Measurements from ENCODE around the gene SURF4. TPM values are rescaled to one million over a fixed set of nuclear protein-coding genes. Genes with fewer than 3 reads are reported as not detected.

The SURF4 gene
- total and polyA plus RNA-seq, 4 donors = 142 to 386 (median 217) TPM

DNA sequence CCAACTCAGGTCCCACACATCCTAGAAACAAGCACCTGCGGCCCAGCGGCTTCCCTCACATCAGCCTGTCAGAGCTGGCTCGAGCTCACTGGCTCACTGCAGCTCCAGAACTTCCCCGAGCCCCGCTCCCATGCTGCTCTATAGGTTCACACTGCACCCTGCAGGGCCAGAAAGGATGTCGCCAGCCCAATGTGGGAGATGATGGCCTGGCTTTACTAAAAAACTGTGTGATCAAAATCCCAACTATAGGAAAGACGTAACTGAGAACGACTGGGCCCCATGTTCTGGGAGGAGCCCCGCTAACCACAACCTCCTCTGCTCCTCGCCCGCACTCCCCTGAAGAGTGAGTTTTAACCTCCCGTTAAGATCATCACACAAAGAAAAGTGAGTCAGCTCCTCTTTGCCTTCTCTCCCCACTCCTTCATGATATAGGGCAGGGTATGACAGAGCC is 4.6 kb downstream of the SURF4 start:
- no peak for DNase-seq (ENCODE audit: low spot score)
- Histone ChIP-seq H3K4me1 (ENCODE audit: control insufficient read depth in 4 of 4, insufficient read depth in 4 of 4, low read length in 3 of 4) (peaks cover 28 to 75% (median 65%) of the 10 kb centered on the region in 4 donors), H3K9me3 (ENCODE audit: control insufficient read depth in 4 of 4, low read length in 3 of 4) (no peaks in the 10 kb centered on the region), H3K4me3 (ENCODE audit: low read depth in 1 of 3, low read length in 3 of 3) (no peak overlapping the region), H3K27ac (ENCODE audit: low read depth in 1 of 2, low read length in 2 of 2) (peak overlapping the region; percentile 51 to 62), H3K27me3 (ENCODE audit: control insufficient read depth in 4 of 4, insufficient read depth in 4 of 4, low read length in 3 of 4) (no peaks in the 10 kb centered on the region), H3K9ac (ENCODE audit: low read depth in 1 of 2, low read length in 2 of 2) (no peak overlapping the region), H3K36me3 (ENCODE audit: control insufficient read depth in 4 of 4, insufficient read depth in 3 of 4, low read depth in 1 of 4, low read length in 3 of 4) (peaks cover 4 to 19% (median 11%) of the 10 kb centered on the region in 4 donors)
- no peak for TF ChIP-seq HNF4G (IDR thresholded peaks at IDR 0.05)
- TF ChIP-seq JUND (IDR thresholded peaks at IDR 0.05) = no peak
- TF ChIP-seq YY1 (IDR thresholded peaks at IDR 0.05) = no peak
- TF ChIP-seq TAF1 (conservative IDR thresholded peaks at IDR 0.05) = no peak
- TF ChIP-seq RXRA (IDR thresholded peaks at IDR 0.05) = no peak
- WGBS = 67% methylated on average over 12 of the region's 12 CpGs

DNA sequence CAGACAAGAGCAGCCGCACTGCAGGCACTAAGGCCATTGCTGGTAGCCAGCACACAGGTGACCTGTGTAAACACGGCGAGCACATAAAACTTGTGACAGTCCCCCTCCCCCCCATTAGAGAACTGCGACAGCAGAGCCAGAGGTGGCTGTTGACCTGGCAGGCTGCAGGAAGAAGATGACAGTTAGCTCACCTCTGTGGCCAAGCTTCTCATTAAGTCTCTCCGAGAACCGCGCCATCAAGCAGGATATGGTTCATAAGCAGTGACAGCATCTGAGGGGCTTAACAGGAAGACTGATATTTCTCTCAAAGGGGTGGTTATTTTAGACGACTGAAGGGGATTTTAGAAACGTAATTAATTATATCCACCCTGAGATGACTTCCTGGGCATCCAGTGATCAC is 5.2 kb downstream of the SURF4 start:
- Histone ChIP-seq H3K4me3 (ENCODE audit: low read depth in 1 of 3, low read length in 3 of 3) (no peak overlapping the region), H3K36me3 (ENCODE audit: control insufficient read depth in 4 of 4, insufficient read depth in 3 of 4, low read depth in 1 of 4, low read length in 3 of 4) (peaks cover 4 to 25% (median 17%) of the 10 kb centered on the region in 4 donors), H3K27ac (ENCODE audit: low read depth in 1 of 2, low read length in 2 of 2) (peak overlapping the region; percentile 51 to 62), H3K9ac (ENCODE audit: low read depth in 1 of 2, low read length in 2 of 2) (no peak overlapping the region), H3K4me1 (ENCODE audit: control insufficient read depth in 4 of 4, insufficient read depth in 4 of 4, low read length in 3 of 4) (peaks cover 28 to 75% (median 65%) of the 10 kb centered on the region in 4 donors), H3K9me3 (ENCODE audit: control insufficient read depth in 4 of 4, low read length in 3 of 4) (no peaks in the 10 kb centered on the region), H3K27me3 (ENCODE audit: control insufficient read depth in 4 of 4, insufficient read depth in 4 of 4, low read length in 3 of 4) (no peaks in the 10 kb centered on the region)
- peak; percentile 93 for TF ChIP-seq FOXA1 (IDR thresholded peaks at IDR 0.05)
- TF ChIP-seq SP1 (IDR thresholded peaks at IDR 0.05) = peak; percentile 48
- TF ChIP-seq, protein P1, sequence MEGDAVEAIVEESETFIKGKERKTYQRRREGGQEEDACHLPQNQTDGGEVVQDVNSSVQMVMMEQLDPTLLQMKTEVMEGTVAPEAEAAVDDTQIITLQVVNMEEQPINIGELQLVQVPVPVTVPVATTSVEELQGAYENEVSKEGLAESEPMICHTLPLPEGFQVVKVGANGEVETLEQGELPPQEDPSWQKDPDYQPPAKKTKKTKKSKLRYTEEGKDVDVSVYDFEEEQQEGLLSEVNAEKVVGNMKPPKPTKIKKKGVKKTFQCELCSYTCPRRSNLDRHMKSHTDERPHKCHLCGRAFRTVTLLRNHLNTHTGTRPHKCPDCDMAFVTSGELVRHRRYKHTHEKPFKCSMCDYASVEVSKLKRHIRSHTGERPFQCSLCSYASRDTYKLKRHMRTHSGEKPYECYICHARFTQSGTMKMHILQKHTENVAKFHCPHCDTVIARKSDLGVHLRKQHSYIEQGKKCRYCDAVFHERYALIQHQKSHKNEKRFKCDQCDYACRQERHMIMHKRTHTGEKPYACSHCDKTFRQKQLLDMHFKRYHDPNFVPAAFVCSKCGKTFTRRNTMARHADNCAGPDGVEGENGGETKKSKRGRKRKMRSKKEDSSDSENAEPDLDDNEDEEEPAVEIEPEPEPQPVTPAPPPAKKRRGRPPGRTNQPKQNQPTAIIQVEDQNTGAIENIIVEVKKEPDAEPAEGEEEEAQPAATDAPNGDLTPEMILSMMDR (IDR thresholded peaks at IDR 0.05; ENCODE audit: low read depth, low read length, missing input control) = no peak
- TF ChIP-seq TAF1 (conservative IDR thresholded peaks at IDR 0.05) = peak; percentile 90
- no peak for TF ChIP-seq HNF4G (IDR thresholded peaks at IDR 0.05)
- no peak for TF ChIP-seq ZBTB33 (IDR thresholded peaks at IDR 0.05)
- TF ChIP-seq REST (IDR thresholded peaks at IDR 0.05) = peak; percentile 43
- TF ChIP-seq, protein P2, sequence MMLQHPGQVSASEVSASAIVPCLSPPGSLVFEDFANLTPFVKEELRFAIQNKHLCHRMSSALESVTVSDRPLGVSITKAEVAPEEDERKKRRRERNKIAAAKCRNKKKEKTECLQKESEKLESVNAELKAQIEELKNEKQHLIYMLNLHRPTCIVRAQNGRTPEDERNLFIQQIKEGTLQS (IDR thresholded peaks at IDR 0.05) = no peak
- peak in 1 of 2 donors; percentile 22 for TF ChIP-seq HNF4A (conservative IDR thresholded peaks at IDR 0.05)
- TF ChIP-seq NR2F2 (IDR thresholded peaks at IDR 0.05) = no peak
- no peak for TF ChIP-seq RAD21 (IDR thresholded peaks at IDR 0.05)
- no peak for TF ChIP-seq JUND (IDR thresholded peaks at IDR 0.05)
- peak in 1 of 2 donors; percentile 21 for TF ChIP-seq EGR1 (IDR thresholded peaks at IDR 0.05; ENCODE audit: low read depth in 2 of 2)
- TF ChIP-seq GABPA (IDR thresholded peaks at IDR 0.05 in 1 of 2, conservative IDR thresholded peaks at IDR 0.05 in 1 of 2) = peak in 1 of 2 donors; percentile 60
- TF ChIP-seq YY1 (IDR thresholded peaks at IDR 0.05) = peak; percentile 61
- no peak for TF ChIP-seq MAX (IDR thresholded peaks at IDR 0.05)
- peak in 1 of 2 donors; percentile 56 for TF ChIP-seq RXRA (IDR thresholded peaks at IDR 0.05)
- peak; percentile 93 for TF ChIP-seq FOXA2 (IDR thresholded peaks at IDR 0.05)
- peak; percentile 57 for DNase-seq (ENCODE audit: low spot score)
- WGBS = 28% methylated on average over 9 of the region's 9 CpGs
